Mucosa of descending colon (tissue), 3 donors: ENCODE results near the gene ACKR2. TPM values are rescaled to one million over a fixed set of nuclear protein-coding genes. Genes with fewer than 3 reads are reported as not detected.
A peak's percentile ranks its signal among the peaks of the same experiment; 100 is the strongest.

Experiments used
- ATAC-seq: fragments of 200-7000 bp; cut with Tn5 transposase; one replicate; pipeline ENCODE4 v1.9.1; 2020; ENCODE audit warnings: mild to moderate bottlenecking, moderate library complexity
- DNase-seq, 3 donors: peaks; one replicate each; pipeline ENCODE4 v3.0.0-alpha.2; 2020
- H3K36me3 ChIP-seq: fragments of 200-600 bp; one replicate; pipeline ENCODE4 v1.8.0; 2021; ENCODE audit warnings: low read depth, mild to moderate bottlenecking
- H3K4me1 ChIP-seq: fragments of 200-600 bp; one replicate; pipeline ENCODE4 v1.8.0; 2021; ENCODE audit warnings: low read depth, mild to moderate bottlenecking
- H3K4me3 ChIP-seq: fragments of 200-600 bp; one replicate; pipeline ENCODE4 v1.8.0; 2021; ENCODE audit warnings: mild to moderate bottlenecking
- H3K9me3 ChIP-seq: fragments of 200-600 bp; one replicate; pipeline ENCODE4 v1.8.0; 2021; ENCODE audit warnings: mild to moderate bottlenecking
- intact Hi-C, 2 donors: fragments of 100-400 bp; cut with DNase I in 1 of 2; cut with micrococcal nuclease in 1 of 2; formaldehyde crosslinking; loops; one replicate each; pipeline versions ENCODE4 v1.11.0 to v1.11.1; 2022; cut with DNase I, micrococcal nuclease
- total RNA-seq, 3 donors: library from RNA; stranded (reverse); fragmentation: NEBNext Ultra II Directional in 2 of 3; extraction: Animal tissue kit (Norgen Biotek cat#: 25700) in 2 of 3; gene quantifications; one replicate each; pipeline versions ENCODE4 v1.2.1 to v1.2.4, GENCODE V29; 2021 to 2023
- TF ChIP-seq, protein P1 (sequence below): fragments of 200-600 bp; IDR thresholded peaks from one replicate; pipeline ENCODE4 v1.8.0; 2022; ENCODE audit warnings: antibody characterized with exemption, mild to moderate bottlenecking
- donor health status: DM: no; HTN: no; CAD: no; lungs with moderate emphysema.
- donor health status: DM: no; HTN: no; CAD: no.
- donor health status: DM: no; HTN: yes; CAD: no.

ACKR2 gene
- total RNA-seq, 3 donors from 2014 or later: 4.7 to 13.1 (median 10.4) TPM

DNA sequence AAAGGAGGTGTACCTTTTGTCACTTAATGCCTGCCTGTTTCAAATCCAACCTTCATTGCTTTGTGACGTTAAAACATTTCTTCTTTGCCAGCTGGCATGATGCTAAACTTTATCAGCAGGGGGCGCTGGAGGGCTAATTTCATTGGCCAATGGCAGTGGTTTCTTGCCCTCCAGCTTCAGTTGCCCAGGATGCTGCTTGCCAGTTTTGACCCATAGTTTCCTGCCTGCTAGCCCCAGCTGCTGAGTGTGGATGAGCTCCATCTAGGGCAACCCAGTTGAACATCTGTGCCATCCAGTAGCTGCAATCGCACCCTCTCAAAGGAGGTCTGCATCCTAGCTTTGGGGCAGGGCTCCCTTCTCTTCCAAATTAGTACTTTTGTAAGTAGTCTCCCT, 22.1 kb downstream of the ACKR2 start:
- Histone ChIP-seq H3K4me1 (peaks cover 15% of the 10 kb centered on the region), H3K4me3 (no peak overlapping the region), H3K9me3 (no peaks in the 10 kb centered on the region), H3K36me3 (no peaks in the 10 kb centered on the region)
- ATAC-seq: peak; percentile 15
- TF ChIP-seq, protein P1, sequence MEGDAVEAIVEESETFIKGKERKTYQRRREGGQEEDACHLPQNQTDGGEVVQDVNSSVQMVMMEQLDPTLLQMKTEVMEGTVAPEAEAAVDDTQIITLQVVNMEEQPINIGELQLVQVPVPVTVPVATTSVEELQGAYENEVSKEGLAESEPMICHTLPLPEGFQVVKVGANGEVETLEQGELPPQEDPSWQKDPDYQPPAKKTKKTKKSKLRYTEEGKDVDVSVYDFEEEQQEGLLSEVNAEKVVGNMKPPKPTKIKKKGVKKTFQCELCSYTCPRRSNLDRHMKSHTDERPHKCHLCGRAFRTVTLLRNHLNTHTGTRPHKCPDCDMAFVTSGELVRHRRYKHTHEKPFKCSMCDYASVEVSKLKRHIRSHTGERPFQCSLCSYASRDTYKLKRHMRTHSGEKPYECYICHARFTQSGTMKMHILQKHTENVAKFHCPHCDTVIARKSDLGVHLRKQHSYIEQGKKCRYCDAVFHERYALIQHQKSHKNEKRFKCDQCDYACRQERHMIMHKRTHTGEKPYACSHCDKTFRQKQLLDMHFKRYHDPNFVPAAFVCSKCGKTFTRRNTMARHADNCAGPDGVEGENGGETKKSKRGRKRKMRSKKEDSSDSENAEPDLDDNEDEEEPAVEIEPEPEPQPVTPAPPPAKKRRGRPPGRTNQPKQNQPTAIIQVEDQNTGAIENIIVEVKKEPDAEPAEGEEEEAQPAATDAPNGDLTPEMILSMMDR: peak; percentile 45
- intact Hi-C loops: loop anchor here in 1 of 2 donors (10.0 kb wide), 1 partner anchor 47 kb away; no protein-coding TSS in a partner anchor
- peak in 2 of 3 donors; percentile 76 to 90 for DNase-seq

DNA sequence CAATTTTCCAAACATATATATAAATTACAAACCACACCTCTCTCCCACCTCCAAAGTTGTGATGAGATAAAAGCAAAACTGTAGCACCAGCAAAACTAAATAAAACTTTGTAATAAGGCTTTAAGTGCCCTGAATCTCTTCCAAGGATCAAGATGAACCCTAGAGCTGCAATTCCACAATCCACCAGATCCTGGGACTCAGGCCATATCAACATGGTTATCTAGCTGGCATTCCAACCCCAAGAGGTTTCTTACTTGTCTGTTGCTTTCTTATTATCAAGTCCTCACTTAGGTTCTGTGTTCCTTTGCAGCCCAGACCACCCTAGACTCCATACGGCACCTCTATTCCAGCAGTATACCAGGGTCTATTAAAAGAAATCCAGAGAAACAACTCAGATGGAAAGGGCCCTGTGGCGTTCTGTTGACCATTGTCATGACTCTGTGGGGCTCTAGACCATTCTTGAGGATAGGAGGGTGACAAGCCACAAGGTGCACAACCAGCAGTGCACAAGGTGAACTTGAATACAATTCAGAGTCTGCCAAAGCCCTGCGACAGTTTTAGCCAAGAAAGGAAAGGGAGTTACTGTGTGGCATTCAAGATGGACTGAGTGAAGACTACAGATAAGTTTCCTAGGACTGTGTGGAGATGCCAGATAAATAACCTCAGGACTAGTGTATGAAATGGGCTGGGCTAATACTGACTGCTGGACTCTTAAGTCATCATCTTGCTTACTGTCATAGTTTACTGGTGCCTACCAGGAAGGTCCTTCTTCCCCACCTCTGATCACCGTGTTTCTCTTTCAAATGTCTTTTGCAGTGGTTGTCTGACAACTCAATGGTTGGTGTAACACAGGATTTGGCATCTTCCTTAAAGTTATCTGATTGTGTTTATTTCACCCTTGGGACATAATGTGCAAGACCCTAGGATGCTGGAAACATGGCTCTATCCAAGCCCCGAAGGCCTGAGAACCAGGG, 27.2 kb downstream of the ACKR2 start:
- TF ChIP-seq, protein P1: no peak
- no peak for DNase-seq
- H3K9me3 ChIP-seq: no peaks in the 10 kb centered on the region
- intact Hi-C loops: loop anchor here (5.0 to 10.0 kb wide), 2 partner anchors 52 to 54 kb away; no protein-coding TSS in a partner anchor
- no peaks in the 10 kb centered on the region for H3K36me3 ChIP-seq
- no peak overlapping the region for H3K4me3 ChIP-seq
- H3K4me1 ChIP-seq: no peaks in the 10 kb centered on the region
- no peak for ATAC-seq

DNA sequence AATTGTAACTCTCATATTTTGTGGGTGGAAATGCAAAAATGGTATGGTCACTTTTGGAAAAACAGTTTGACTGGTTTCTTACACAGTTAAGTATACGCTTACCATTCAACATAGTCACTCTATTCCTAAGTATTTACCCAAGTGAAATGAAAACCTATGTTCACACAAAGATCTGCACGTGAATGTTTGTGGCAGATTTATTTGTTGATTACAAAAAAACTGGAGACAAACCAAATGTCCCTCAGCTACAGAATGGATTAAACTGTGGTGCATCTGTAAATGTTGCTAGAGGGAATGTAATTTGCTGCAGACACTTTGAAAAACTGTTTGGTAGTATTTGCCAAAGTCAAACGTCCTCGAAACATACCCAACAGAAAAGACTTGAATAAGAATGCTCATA, 29.3 kb downstream of the ACKR2 start:
- no peaks in the 10 kb centered on the region for H3K9me3 ChIP-seq
- H3K4me3 ChIP-seq: no peak overlapping the region
- ATAC-seq: no peak
- intact Hi-C loops: loop anchor here (5.0 to 10.0 kb wide), 2 partner anchors 54 to 56 kb away; no protein-coding TSS in a partner anchor
- TF ChIP-seq, protein P1: no peak
- no peaks in the 10 kb centered on the region for H3K36me3 ChIP-seq
- no peaks in the 10 kb centered on the region for H3K4me1 ChIP-seq
- DNase-seq: no peak

DNA sequence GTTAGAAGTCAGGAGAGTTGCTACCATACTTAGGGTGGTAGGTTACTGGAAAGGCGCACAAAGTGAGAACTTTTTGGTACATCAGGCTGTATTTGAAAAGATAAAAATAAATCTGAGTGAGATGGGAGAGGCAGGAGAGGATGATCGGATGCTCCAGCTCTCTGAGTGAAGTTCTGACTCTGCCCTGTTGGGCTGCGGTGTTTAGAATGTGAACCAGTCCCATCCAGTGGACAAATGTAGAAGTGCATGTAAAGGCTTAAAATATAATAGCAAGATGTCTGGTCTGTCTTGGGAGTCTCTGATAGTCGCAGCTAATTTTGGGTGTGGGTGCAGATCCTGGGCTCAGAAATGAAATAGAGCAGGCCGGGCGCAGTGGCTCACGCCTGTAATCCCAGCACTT, 30.4 kb downstream of the ACKR2 start:
- TF ChIP-seq, protein P1: peak; percentile 49
- peak; percentile 90 for ATAC-seq
- Histone ChIP-seq H3K9me3 (no peaks in the 10 kb centered on the region), H3K36me3 (no peaks in the 10 kb centered on the region), H3K4me1 (no peaks in the 10 kb centered on the region), H3K4me3 (no peak overlapping the region)
- DNase-seq: peak in 1 of 3 donors; percentile 76
- intact Hi-C loops: loop anchor here (5.0 to 10.0 kb wide), 2 partner anchors 55 to 57 kb away; no protein-coding TSS in a partner anchor

DNA sequence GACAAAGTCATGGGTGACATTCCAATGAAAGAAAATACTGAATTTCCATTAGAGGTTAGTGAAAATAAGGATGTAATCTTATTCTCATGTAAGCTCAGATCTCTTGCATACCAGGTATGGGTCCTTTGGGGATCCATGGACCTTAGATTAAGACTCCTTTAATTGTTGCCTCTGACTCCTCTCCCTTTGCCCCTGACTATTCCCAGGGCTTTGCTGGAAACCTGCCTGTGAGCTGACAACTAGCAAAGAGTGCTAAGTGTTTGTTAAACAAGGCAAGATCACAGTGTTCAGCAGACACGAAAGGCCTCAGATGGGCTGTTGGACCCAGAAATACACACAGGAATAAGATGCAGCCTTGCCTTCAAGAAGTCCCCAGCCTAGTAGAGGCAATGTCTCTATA, 32.1 kb downstream of the ACKR2 start:
- H3K36me3 ChIP-seq: no peaks in the 10 kb centered on the region
- intact Hi-C loops: no loop called here
- TF ChIP-seq, protein P1: no peak
- DNase-seq (no peak), ATAC-seq (no peak)
- H3K4me3 ChIP-seq: no peak overlapping the region
- H3K9me3 ChIP-seq: no peaks in the 10 kb centered on the region
- no peaks in the 10 kb centered on the region for H3K4me1 ChIP-seq
